ENCODE results near the gene RRAGC. TPM values are rescaled to one million over a fixed set of nuclear protein-coding genes. Genes with fewer than 3 reads are reported as not detected.
"Not testable (repeated sequence)": the region's sequence is repeated elsewhere in the genome, so short reads cannot be mapped to it uniquely, and the experiment has no call there.

The RRAGC gene
- polyA plus RNA-seq, 1 donor from 2014 or later = 10.6 TPM

DNA sequence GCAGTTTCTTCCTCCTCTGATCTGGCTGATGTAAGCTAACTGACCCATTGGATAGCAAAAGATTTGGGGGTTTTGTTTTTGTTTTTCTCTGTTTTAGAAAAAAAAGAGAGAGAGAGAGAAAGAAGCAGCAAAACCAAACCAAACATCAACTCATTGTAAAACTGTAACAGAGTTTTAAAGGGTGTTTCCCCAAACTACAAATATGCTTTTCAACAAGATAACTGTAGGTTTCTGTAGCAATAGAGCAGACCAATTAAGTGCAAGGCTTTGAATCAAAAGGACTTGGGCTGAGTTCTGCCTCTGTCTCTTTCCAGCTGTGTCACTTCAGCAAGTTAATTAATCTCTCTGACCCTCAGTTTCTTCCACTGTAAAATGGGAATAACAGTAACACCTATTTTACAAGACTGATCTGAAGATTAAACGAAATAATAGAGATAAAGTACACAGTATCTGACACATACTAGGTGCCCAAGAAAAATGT, 44.5 kb downstream of the RRAGC start:
- no peak overlapping the region for H3K4me3 Mint-ChIP-seq
- peaks cover 4 to 8% (median 5%) of the 10 kb centered on the region in 3 donors for H3K4me1 Mint-ChIP-seq
- H3K9me3 Mint-ChIP-seq = no peaks in the 10 kb centered on the region
- peaks cover 2% of the 10 kb centered on the region for H3K36me3 Mint-ChIP-seq
- peaks cover 63% of the 10 kb centered on the region for H3K27me3 Mint-ChIP-seq
- no peak overlapping the region for H3K27ac Mint-ChIP-seq

GRCh38 chr1:38814444-38814983, 45.1 kb downstream of the RRAGC start:
- Mint-ChIP-seq H3K36me3 (peaks cover 2% of the 10 kb centered on the region), H3K9me3 (no peaks in the 10 kb centered on the region), H3K4me1 (peaks cover 4 to 5% (median 4%) of the 10 kb centered on the region in 3 donors), H3K4me3 (peak overlapping the region in 1 of 4 donors; percentile 7), H3K27me3 (peaks cover 64% of the 10 kb centered on the region), H3K27ac (no peak overlapping the region)

- H3K9me3 Mint-ChIP-seq = no peaks in the 10 kb centered on the region
- no peak overlapping the region for H3K27ac Mint-ChIP-seq
- H3K27me3 Mint-ChIP-seq = peaks cover 58% of the 10 kb centered on the region
- peaks cover 3 to 4% (median 4%) of the 10 kb centered on the region in 3 donors for H3K4me1 Mint-ChIP-seq
- no peak overlapping the region for H3K4me3 Mint-ChIP-seq
- peaks cover 2% of the 10 kb centered on the region for H3K36me3 Mint-ChIP-seq
Measured at GRCh38 chr1:38812981-38813380, 46.6 kb downstream of the RRAGC start.

GRCh38 chr1:38811466-38811865, 48.1 kb downstream of the RRAGC start:
- not testable (repeated sequence) for H3K36me3 Mint-ChIP-seq, H3K4me3 Mint-ChIP-seq, H3K4me1 Mint-ChIP-seq, H3K27ac Mint-ChIP-seq, H3K9me3 Mint-ChIP-seq
- peaks cover 52% of the 10 kb centered on the region for H3K27me3 Mint-ChIP-seq

DNA sequence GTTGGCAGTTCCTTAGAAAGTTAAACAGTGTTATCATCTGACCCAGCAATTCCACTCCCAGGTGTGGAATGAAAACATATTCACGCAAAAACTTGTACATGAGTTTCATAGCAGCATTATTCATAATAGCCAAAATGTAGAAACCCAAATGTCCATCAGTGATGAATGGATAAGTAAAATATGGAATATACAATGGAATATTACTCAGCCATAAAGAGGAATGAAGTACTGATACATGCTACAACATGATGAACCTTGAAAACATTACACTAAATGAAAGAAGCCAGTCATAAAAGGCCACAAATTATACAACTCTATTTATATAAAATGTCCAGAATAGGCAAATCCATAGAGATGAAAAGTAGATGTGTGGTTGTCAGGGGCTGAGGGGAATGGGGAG, 53.5 kb downstream of the RRAGC start:
- no peaks in the 10 kb centered on the region for H3K36me3 Mint-ChIP-seq
- peaks cover 46% of the 10 kb centered on the region for H3K27me3 Mint-ChIP-seq
- H3K4me1 Mint-ChIP-seq = peaks cover 5 to 9% (median 7%) of the 10 kb centered on the region in 3 donors
- no peak overlapping the region for H3K27ac Mint-ChIP-seq
- H3K4me3 Mint-ChIP-seq = no peak overlapping the region
- H3K9me3 Mint-ChIP-seq = peaks cover 0 to 4% (median 1%) of the 10 kb centered on the region in 3 donors

GRCh38 chr1:38805036-38805435, 54.5 kb downstream of the RRAGC start:
- Mint-ChIP-seq H3K36me3 (no peaks in the 10 kb centered on the region), H3K9me3 (peaks cover 0 to 4% (median 1%) of the 10 kb centered on the region in 3 donors), H3K27me3 (peaks cover 40% of the 10 kb centered on the region), H3K27ac (no peak overlapping the region), H3K4me3 (no peak overlapping the region), H3K4me1 (peaks cover 5 to 9% (median 7%) of the 10 kb centered on the region in 3 donors)

DNA sequence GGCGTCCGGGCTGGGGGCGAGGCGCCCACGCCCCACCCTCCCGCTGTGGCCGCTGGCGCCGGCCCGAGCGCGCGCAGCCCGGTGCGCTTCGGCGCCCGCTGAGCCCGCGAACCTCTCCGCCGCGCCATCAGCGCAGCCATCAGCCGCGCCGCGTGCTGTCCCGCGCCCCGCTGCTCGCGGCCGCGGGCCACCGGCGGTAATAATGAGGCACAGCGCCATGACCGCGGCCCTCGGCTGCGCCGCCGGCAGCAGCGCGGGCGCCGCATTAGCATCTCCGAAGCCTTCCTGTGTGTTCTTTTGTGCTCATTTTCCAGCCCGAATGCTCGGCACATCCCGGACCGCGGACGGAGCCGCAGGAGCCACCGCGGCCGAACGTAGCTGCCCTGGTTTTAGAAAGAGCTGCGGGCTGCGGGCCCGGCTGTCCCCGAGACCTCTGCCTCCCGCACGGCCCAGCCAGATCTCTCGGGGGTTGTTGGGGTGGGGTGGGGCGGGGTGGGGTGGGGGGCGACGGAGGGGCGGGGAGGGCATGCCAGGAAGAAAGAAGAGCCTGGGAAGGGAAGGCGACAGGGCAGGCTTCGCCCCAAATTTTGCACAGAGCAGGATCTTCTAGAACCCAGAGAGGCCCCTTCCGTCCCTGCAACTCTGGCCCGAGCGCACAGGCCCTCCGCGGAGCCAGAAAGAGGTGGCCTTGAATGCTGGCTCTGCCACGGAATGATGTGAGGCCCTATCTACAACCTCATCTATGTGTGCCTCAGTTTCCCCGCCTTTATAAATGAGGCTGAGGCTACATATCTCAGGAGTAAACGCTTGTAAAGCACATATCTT, 55.3 kb downstream of the RRAGC start:
- H3K4me3 Mint-ChIP-seq = peak overlapping the region in 3 of 4 donors; percentile 57 to 70 (median 68)
- H3K36me3 Mint-ChIP-seq = no peaks in the 10 kb centered on the region

DNA sequence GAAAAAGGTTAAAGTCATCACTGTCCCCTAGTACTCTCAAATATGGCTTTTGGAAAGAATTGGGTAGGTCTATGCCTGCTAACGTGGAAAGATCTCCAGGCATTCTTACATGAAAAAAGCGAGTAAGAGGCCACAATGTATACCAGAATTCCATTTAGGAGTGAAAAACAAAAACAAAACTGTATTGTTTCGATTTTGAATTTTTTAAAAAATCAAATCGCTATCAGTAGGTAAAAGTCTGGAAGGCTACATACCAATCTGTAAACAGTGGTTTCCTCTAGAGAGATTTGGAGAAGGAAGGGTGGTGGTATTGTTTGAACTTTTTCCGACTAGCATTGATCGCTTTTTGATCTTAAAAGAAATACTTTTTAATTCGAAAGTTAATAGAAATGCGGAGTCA, 55.9 kb downstream of the RRAGC start:
- H3K4me1 Mint-ChIP-seq = peaks cover 5 to 9% (median 7%) of the 10 kb centered on the region in 3 donors
- no peak overlapping the region for H3K27ac Mint-ChIP-seq
- H3K27me3 Mint-ChIP-seq = peaks cover 37% of the 10 kb centered on the region
- peak overlapping the region in 3 of 4 donors; percentile 38 to 75 (median 43) for H3K4me3 Mint-ChIP-seq
- peaks cover 0 to 4% (median 1%) of the 10 kb centered on the region in 3 donors for H3K9me3 Mint-ChIP-seq
- no peaks in the 10 kb centered on the region for H3K36me3 Mint-ChIP-seq

More for the DNA sequence above, 55.3 kb downstream of the RRAGC start:
- H3K27ac Mint-ChIP-seq = no peak overlapping the region
- H3K9me3 Mint-ChIP-seq = peaks cover 0 to 4% (median 1%) of the 10 kb centered on the region in 3 donors
- H3K27me3 Mint-ChIP-seq = peaks cover 37% of the 10 kb centered on the region
- H3K4me1 Mint-ChIP-seq = peaks cover 5 to 9% (median 7%) of the 10 kb centered on the region in 3 donors

- Mint-ChIP-seq H3K4me1 (peaks cover 5 to 9% (median 7%) of the 10 kb centered on the region in 3 donors), H3K27ac (no peak overlapping the region), H3K4me3 (no peak overlapping the region), H3K9me3 (peaks cover 0 to 3% (median 1%) of the 10 kb centered on the region in 3 donors), H3K36me3 (no peaks in the 10 kb centered on the region), H3K27me3 (peaks cover 29% of the 10 kb centered on the region)
Measured at GRCh38 chr1:38800720-38801671, 58.6 kb downstream of the RRAGC start.

GRCh38 chr1:38793299-38793698, 66.3 kb downstream of the RRAGC start:
- H3K27me3 Mint-ChIP-seq = peaks cover 19% of the 10 kb centered on the region
- no peaks in the 10 kb centered on the region for H3K4me1 Mint-ChIP-seq
- peaks cover 7 to 23% (median 19%) of the 10 kb centered on the region in 3 donors for H3K9me3 Mint-ChIP-seq
- no peaks in the 10 kb centered on the region for H3K36me3 Mint-ChIP-seq
- H3K4me3 Mint-ChIP-seq = no peak overlapping the region
- no peak overlapping the region for H3K27ac Mint-ChIP-seq

DNA sequence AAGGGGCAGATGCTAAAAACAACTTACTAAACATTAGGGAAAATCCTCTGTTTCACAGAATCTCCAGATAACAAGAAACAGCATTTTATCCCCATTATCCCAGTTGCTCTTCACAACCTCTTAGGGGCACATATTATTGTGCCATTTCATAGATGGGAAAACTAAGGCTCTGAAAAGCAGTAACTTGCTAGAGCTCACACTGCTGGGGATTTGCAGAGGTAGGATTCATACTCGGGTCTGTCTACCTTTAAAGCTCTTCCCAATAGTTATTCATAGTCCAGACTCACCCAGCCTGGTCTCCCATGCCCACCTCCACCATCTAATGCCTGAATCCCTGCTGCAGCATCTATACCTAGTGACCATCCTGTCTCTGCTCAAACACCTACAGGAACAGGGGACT, 67.7 kb downstream of the RRAGC start:
- Mint-ChIP-seq H3K4me3 (no peak overlapping the region), H3K27me3 (peaks cover 29% of the 10 kb centered on the region), H3K27ac (no peak overlapping the region)

DNA sequence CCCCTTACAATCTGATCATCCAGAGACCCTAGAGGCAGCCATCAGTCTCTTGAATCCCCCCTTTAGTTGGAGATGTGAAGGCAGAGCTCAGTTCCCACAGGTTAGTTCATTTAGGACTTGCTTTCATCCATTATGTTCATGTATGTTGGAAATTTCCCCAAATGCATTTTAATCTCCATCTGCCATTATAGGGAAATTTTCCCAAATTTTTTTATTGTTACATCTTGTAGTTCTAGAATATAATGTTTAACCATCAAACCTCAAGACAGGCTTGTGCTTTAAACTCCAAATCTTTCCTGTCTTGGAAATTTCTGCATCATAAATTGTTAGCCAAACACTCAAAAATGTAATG, 68.4 kb downstream of the RRAGC start:
- peaks cover 7 to 22% (median 19%) of the 10 kb centered on the region in 3 donors for H3K9me3 Mint-ChIP-seq

More for the DNA sequence above, 67.7 kb downstream of the RRAGC start:
- Mint-ChIP-seq H3K9me3 (peaks cover 7 to 23% (median 19%) of the 10 kb centered on the region in 3 donors), H3K4me1 (no peaks in the 10 kb centered on the region), H3K36me3 (no peaks in the 10 kb centered on the region)

GRCh38 chr1:38790422-38791163, 69.0 kb downstream of the RRAGC start:
- H3K4me3 Mint-ChIP-seq = no peak overlapping the region
- no peaks in the 10 kb centered on the region for H3K36me3 Mint-ChIP-seq
- no peak overlapping the region for H3K27ac Mint-ChIP-seq
- H3K27me3 Mint-ChIP-seq = peaks cover 31% of the 10 kb centered on the region
- peaks cover 7 to 19% (median 19%) of the 10 kb centered on the region in 3 donors for H3K9me3 Mint-ChIP-seq
- no peaks in the 10 kb centered on the region for H3K4me1 Mint-ChIP-seq

More for the DNA sequence above, 68.4 kb downstream of the RRAGC start:
- Mint-ChIP-seq H3K27ac (no peak overlapping the region), H3K4me3 (no peak overlapping the region), H3K27me3 (peaks cover 31% of the 10 kb centered on the region), H3K36me3 (no peaks in the 10 kb centered on the region), H3K4me1 (no peaks in the 10 kb centered on the region)

Data from IgD-negative memory B cell (primary cell).